Adipocyte (in vitro differentiated cells): ENCODE measurements around the gene PTPRH.
"Not testable (repeated sequence)": the region's sequence is repeated elsewhere in the genome, so short reads cannot be mapped to it uniquely, and the experiment has no call there.

Experiments
- DNase-seq: peaks from one replicate; pipeline ENCODE4 v3.0.0-alpha.2; 2015; ENCODE audit warnings: low read depth
- H3K27me3 ChIP-seq: replicated peaks from 2 replicates; pipeline ENCODE4 v1.7.0; 2013; ENCODE audit warnings: mild to moderate bottlenecking, low read length, moderate library complexity; ENCODE audit not compliant: control insufficient read depth, insufficient read depth
- H3K36me3 ChIP-seq: 2 replicates; pipeline ENCODE4 v1.7.0; 2013; ENCODE audit warnings: low read length, mild to moderate bottlenecking, moderate library complexity; ENCODE audit not compliant: control insufficient read depth, insufficient read depth, severe bottlenecking
- H3K4me1 ChIP-seq: 2 replicates; pipeline ENCODE4 v1.7.0; 2013; ENCODE audit warnings: mild to moderate bottlenecking, low read length, moderate library complexity; ENCODE audit not compliant: control insufficient read depth, insufficient read depth
- H3K4me3 ChIP-seq: 2 replicates; pipeline ENCODE4 v1.7.0; 2013; ENCODE audit warnings: mild to moderate bottlenecking, low read length, moderate library complexity
- H3K9ac ChIP-seq: 2 replicates; pipeline ENCODE4 v1.7.0; 2013; ENCODE audit warnings: mild to moderate bottlenecking, low read length, moderate library complexity
- H3K9me3 ChIP-seq: 2 replicates; pipeline ENCODE4 v1.7.0; 2013; ENCODE audit warnings: mild to moderate bottlenecking, low read length, moderate library complexity; ENCODE audit not compliant: control insufficient read depth

Gene PTPRH

DNA sequence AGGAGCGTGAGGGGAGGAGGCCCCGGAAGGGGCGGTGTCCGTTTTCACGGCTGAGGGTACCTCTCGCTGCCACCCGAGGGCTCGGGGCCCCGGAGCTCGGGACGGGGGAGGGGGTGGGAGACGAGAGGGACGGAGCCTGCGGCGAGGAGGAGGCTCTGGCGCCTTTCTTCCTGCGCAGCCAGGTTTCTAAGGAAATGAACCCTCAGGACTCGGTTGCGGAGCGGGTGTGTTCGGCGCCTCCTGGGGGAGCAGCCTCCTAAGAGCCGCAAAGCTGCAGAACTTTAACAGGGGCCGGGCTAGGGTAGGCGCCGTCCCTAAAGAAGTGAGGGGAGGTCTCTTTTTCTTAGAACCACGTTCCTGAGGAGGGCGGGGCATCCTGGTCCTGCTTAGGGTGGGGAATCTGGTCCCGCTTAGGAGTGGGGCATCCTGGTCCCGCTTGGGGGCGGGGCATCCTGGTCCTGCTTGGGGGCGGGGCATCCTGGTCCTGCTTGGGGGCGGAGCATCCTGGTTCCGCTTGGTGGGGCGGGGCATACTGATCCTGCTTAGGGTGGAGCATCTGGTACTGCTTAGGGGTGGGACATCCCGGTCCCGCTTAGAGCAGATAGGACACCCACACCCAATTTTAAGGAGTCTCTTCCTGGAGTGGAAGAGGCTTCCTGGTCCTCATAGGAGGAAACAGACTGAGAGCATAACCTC is 35.4 kb downstream of the PTPRH start:
- DNase-seq = peak; percentile 62
- no peaks in the 10 kb centered on the region for H3K36me3 ChIP-seq
- H3K9ac ChIP-seq = peak overlapping the region; percentile 80
- H3K27me3 ChIP-seq = peaks cover 5% of the 10 kb centered on the region
- peak overlapping the region; percentile 83 for H3K4me3 ChIP-seq
- no peaks in the 10 kb centered on the region for H3K9me3 ChIP-seq
- peaks cover 6% of the 10 kb centered on the region for H3K4me1 ChIP-seq

DNA sequence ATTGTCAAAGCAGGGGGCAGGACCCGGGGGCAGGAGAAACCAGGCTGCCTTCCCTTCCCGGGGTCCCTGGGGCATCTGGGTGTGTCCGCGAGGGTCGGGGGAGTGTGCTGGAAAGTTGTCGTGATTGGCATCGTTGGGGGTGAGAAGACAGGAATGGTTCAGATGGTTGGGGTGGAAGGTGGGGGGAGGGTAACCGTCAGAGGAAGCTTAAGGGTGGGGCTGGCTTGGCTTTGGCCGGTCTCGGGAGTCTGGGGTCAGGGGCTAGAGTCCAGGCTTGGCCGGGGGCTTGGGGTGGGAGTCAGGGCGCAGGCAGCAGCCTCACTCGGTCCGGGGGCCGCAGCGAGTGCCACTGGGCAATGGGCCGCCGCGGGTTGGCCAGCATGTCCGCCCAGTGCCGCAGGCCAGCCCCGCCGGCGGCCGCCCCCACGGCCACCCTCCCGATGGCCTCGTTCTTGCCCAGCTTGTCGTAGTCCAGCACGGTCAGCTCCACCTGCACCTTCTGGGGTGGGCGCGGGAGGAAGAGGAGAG is 36.1 kb downstream of the PTPRH start:
- Histone ChIP-seq H3K4me3 (peak overlapping the region; percentile 83), H3K9me3 (no peaks in the 10 kb centered on the region), H3K36me3 (no peaks in the 10 kb centered on the region), H3K9ac (peak overlapping the region; percentile 80), H3K27me3 (peaks cover 5% of the 10 kb centered on the region), H3K4me1 (peaks cover 6% of the 10 kb centered on the region)
- DNase-seq = no peak

DNA sequence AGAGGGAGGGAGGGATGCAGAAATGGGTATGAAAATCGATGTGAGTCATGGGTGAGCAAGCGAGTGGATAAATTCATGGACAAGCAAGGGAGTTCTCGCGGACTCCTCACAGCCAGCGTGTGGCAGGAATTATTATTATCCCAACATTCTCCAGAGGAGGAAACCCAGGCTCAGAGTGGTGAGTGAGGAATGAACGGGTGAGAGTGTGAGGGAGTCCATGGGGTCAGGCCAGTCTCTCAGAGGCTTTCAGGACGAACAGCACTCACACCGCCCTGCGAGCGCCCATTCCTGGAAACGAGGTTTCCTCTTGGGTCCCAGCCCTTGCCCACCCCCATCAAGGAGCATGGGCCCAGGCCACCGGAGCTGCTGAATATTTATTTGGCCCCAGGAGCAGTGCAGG is 36.6 kb downstream of the PTPRH start:
- peak overlapping the region; percentile 83 for H3K4me3 ChIP-seq
- DNase-seq = no peak
- no peaks in the 10 kb centered on the region for H3K36me3 ChIP-seq
- H3K4me1 ChIP-seq = peaks cover 6% of the 10 kb centered on the region
- H3K9me3 ChIP-seq = no peaks in the 10 kb centered on the region
- peaks cover 7% of the 10 kb centered on the region for H3K27me3 ChIP-seq
- H3K9ac ChIP-seq = peak overlapping the region; percentile 80

DNA sequence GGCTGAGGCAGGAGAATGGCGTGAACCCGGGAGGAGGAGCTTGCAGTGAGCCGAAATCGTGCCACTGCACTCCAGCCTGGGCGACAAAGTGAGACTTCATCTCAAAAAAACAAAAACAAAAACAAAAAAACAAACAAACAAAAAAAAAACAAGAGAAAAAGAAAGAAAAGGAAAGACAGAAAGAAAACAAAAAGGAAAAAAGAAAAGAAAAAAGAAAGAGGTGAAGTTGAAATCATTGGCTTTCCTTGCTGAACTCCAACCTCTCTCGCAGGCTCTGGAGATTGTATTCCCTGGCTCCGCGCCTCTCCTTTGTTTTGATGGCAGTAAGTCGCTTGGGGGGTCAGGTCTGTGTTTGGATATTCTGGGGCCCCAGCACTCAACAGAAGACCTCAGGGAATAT is 37.0 kb downstream of the PTPRH start:
- not testable (repeated sequence) for H3K27me3 ChIP-seq, DNase-seq, H3K36me3 ChIP-seq, H3K9me3 ChIP-seq, H3K4me1 ChIP-seq
- peak overlapping the region; percentile 80 for H3K9ac ChIP-seq
- H3K4me3 ChIP-seq = peak overlapping the region; percentile 83

DNA sequence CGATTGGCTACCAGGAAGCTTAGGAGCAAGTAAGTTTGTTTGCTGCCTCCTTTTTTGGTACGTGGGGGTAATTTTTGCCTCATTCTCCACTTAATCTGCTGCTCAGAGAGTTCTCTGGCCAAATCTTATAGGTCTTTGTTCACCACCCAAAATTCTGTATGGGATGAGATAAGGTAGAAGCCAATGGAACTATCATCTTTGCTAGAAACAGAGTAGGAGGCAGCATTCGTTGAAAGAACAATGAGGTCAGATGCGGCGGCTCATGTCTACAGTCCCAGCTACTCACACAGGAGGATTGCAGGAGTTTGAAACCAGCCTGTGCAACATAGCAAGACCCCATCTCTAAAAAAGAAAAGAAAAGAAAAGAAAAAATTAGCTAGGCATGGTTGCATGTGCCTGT is 37.9 kb downstream of the PTPRH start:
- no peak for DNase-seq
- Histone ChIP-seq H3K4me1 (peaks cover 12% of the 10 kb centered on the region), H3K36me3 (no peaks in the 10 kb centered on the region), H3K4me3 (no peak overlapping the region), H3K9me3 (no peaks in the 10 kb centered on the region), H3K27me3 (peaks cover 10% of the 10 kb centered on the region), H3K9ac (no peak overlapping the region)

DNA sequence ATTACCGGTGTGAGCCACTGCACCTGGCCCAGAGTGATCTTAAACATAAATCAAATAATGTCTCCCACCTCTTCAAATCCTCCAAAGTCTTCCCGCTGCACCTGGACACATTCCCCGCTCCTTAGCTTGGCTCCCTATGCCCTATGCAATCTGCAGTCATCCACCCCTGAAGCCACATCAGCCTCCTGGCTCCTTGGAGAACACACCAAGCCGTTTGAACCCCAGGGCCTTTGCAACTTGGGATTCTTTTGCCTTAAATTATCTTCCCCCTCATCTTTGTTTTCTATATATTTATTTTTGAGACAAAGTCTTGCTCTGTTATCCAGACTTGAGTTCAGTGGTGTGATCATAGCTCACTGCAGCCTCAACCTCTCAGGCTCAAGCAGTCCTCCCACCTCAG is 40.2 kb downstream of the PTPRH start:
- Histone ChIP-seq H3K4me1 (peaks cover 12% of the 10 kb centered on the region), H3K36me3 (no peaks in the 10 kb centered on the region), H3K9me3 (no peaks in the 10 kb centered on the region), H3K27me3 (peaks cover 10% of the 10 kb centered on the region), H3K4me3 (no peak overlapping the region), H3K9ac (no peak overlapping the region)
- DNase-seq = no peak

DNA sequence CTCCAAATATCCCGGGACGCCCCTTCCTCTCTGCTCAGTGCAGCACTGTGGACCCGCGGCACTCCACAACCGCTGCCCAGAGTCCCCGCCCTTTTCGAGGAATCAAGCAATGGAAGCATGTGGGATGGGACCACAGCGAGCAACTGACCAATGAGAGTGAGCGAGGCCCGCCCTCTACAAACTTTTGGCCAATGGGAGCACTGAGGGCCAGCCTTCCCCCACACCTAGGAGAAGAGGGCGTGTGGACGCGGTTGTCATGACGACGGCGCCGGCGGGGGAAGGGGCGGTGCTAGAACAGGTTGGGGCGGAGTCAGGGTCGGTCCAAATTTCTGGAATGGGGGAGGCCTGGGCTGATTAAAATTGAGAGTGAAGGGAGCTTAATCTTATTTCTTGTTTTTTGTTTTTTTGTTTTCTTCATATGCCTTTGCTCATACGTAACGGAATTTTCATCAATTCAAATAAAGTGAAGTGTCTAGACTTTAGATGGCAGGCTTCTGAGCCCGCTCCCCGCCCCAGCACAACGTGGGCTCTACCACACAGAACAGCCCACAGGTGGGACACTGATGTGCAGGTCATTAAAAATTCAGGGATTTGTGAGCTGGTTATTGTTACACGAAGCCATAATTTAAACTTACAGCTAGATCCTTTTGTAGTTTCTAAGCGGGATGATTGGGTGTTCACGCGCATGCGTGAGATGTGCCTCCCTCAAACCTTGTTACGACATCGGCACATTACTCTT is 42.6 kb downstream of the PTPRH start, which contains the start of gene DNAAF3:
Gene DNAAF3, minus strand, starts transcription at position 84 of the 739 bp plus-strand sequence. CDS start 200 bp downstream, outside the sequence.
- Histone ChIP-seq H3K9ac (no peak within 1 kb of the TSS), H3K27me3 (peaks cover 20% of the 10 kb centered on the region), H3K9me3 (no peaks in the 10 kb centered on the region), H3K4me3 (peak within 1 kb of the TSS; percentile 79), H3K36me3 (no peaks in the 10 kb centered on the region), H3K4me1 (peaks cover 6% of the 10 kb centered on the region)
- DNase-seq = peak; percentile 97

DNA sequence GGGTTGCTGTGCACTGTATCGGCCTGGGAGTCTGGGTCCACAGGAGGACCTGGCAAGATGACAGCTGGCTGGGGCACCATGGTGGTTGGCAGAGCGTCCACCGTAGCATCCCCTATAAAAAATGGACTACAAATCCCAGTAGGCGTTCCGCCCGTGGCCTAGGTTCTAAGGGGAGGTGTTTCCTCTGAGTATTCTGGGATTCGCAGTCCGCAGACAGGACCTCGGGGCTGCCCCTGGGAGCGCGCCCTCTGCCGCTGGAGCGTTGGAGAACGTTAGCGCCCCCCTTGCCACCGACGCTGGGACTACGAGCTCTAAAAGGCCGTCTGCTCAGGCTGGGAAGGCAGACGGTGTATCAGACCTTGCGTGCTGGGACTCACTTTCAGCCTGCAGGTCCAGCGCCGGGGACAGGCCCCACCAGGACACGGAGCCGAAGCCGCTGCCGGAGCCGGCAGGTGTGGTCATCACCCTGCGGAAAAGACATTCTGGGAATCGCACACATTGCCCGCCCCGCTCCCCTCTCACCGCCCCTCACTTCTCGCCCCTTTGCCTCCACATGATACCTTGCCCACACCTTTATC is 43.3 kb downstream of the PTPRH start:
- peaks cover 6% of the 10 kb centered on the region for H3K4me1 ChIP-seq
- H3K9ac ChIP-seq = no peak overlapping the region
- H3K4me3 ChIP-seq = peak overlapping the region; percentile 79
- peaks cover 24% of the 10 kb centered on the region for H3K27me3 ChIP-seq
- H3K9me3 ChIP-seq = no peaks in the 10 kb centered on the region
- peak; percentile 47 for DNase-seq
- H3K36me3 ChIP-seq = no peaks in the 10 kb centered on the region

DNA sequence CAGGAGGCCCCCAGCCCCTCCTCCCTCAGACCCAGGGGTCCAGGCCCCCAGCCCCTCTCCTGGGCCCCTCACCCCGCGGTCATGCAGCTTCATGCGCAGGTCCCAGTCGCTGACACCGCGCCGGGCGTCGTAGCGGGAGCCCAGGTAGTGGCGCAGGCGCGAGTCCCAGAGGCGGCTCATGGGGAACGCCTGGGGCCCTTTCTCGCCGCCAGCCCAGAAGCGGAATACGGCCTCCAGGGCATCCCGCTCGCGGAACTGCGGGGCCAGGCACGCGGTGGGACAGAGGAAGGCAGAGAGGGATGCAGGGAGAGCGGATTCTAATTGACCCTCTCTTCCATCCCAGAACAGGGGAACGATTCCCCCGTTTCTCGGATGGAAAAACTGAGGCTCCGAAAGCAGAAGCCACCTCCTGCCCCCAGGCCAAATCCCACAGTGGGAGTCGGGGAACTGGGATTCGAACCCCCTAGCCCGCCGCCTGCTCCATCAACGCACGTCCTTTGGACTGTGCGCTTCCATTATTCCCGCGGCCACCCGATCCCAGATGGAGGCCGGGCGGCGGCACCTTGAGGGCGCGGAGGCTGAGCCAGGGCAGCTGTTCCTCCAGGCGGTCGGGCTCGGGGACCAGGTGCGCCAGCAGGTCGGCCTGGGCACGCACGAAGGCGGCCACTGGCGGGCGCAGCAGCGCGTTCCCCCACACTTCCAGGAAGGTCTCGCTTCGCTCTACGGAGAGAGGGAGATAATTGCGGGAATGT is 47.6 kb downstream of the PTPRH start:
- Histone ChIP-seq H3K9me3 (no peaks in the 10 kb centered on the region), H3K27me3 (peaks cover 25% of the 10 kb centered on the region)
- no peak for DNase-seq

DNA sequence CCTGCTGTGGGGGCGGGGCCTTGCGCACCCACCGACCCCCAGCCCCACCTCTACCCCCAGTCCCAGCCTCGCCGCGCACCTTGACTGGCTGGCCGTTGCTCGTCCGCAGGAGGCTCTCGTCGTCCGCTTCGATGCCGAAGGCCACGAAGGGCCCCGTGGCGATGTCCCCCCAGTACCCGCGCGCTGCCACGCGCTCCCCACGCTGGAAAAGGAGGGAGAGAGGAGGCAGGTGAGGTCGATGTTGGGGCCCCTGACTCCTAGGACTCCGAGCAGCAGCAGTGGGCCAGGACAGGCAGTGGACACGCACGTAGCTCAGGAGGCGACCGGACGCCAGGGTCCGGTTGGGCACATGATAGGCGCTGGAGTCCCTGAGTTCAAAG is 48.3 kb downstream of the PTPRH start:
- H3K9me3 ChIP-seq = no peaks in the 10 kb centered on the region
- peaks cover 25% of the 10 kb centered on the region for H3K27me3 ChIP-seq
- H3K4me1 ChIP-seq = peaks cover 6% of the 10 kb centered on the region
- H3K4me3 ChIP-seq = no peak overlapping the region
- H3K9ac ChIP-seq = no peak overlapping the region
- no peak for DNase-seq
- H3K36me3 ChIP-seq = no peaks in the 10 kb centered on the region

More for the DNA sequence above, 47.6 kb downstream of the PTPRH start:
- H3K36me3 ChIP-seq = no peaks in the 10 kb centered on the region
- H3K4me3 ChIP-seq = no peak overlapping the region
- H3K9ac ChIP-seq = no peak overlapping the region
- peaks cover 6% of the 10 kb centered on the region for H3K4me1 ChIP-seq
